LNCAP (cell line): ENCODE results near the gene CNTNAP2.

ENCODE experiments used
- TF ChIP-seq, protein P1 (sequence below): fragments of 450-650 bp; IDR thresholded peaks from 2 replicates; pipeline ENCODE4 v1.5.1; 2017; ENCODE audit warnings: mild to moderate bottlenecking

Gene CNTNAP2

DNA sequence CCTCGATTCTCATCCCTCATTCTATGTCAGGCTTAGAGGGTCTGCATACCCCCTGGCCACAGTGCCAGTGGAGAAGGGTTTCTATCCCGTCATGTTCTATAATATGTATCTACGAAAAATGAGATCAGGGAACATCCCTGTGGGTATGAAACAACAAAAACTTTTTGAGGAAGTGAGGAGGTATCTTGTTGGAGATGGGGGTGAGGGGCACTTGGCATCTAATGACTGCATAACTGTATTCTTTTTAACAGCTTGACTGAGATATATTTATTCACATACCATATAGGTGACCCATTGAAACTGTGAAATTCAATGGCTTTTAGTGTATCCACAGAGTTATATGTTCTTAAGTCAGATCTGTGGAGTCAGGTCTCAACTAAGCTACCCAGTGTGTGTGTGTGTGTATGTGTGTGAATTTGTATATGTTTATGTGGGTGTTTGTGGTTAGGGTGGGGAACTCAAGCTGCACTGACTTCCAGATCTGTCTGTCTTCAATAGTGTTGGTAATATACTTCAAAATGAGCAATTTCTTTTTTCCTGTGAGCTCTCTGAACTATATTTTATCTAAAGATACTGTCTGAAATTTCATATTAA lies 528.9 kb downstream of the CNTNAP2 start:
- TF ChIP-seq, protein P1, sequence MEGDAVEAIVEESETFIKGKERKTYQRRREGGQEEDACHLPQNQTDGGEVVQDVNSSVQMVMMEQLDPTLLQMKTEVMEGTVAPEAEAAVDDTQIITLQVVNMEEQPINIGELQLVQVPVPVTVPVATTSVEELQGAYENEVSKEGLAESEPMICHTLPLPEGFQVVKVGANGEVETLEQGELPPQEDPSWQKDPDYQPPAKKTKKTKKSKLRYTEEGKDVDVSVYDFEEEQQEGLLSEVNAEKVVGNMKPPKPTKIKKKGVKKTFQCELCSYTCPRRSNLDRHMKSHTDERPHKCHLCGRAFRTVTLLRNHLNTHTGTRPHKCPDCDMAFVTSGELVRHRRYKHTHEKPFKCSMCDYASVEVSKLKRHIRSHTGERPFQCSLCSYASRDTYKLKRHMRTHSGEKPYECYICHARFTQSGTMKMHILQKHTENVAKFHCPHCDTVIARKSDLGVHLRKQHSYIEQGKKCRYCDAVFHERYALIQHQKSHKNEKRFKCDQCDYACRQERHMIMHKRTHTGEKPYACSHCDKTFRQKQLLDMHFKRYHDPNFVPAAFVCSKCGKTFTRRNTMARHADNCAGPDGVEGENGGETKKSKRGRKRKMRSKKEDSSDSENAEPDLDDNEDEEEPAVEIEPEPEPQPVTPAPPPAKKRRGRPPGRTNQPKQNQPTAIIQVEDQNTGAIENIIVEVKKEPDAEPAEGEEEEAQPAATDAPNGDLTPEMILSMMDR: no peak

DNA sequence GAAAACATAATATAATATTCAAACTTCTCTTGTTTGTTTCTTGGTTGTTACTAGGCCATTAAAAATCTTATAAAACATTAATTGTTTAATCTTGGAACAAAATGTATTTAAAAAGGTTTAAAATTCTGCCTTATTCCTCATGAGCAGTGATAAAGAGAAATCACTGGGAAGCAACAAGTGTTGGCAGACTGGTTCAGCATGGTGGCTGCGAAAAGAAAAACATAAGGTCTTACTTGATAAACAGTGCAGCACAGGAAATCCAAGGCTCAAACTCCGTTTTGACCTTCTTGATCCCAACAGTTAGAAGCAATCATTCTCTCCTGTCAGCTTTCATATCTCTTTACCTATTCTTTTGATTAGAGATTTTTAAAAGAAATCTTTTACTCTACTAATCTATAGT lies 530.8 kb downstream of the CNTNAP2 start:
- TF ChIP-seq, protein P1: no peak

DNA sequence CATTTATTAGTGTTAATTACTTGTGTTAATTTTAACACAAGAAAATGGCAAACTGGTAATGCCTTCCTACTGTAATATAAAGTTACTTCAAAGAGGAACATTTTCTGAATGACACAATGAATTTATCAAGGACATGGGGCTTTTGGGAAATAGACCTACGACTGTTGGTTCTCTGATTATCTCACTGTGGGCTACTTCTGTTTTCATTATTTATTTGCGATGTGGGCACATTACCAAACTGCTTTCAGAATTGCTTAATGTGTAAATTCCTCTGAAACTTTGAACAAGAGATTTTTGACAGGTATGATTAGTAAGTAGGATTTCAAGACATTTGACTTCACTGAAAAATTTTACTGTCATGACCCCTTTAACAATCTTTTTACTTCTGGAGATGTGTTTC lies 535.6 kb downstream of the CNTNAP2 start:
- TF ChIP-seq, protein P1: no peak

DNA sequence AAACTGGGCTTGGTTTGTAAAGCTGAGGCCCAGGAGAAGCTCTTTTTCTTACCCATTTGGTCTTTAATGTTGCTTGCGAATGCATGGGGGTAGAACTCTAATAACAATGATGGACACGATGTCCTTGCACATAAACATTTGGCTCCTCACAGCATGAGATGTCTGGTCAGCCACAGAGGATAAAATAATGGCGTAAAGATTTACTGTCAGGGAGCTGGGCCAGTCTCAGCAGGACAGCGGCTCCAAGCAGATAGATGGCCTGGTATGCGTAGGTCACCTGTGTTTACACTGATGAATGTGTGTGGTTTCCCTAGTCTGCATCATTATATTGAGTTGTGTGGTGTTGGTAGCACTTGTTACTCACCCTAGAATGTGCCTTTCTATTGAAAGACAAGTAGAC lies 537.4 kb downstream of the CNTNAP2 start:
- TF ChIP-seq, protein P1: no peak

DNA sequence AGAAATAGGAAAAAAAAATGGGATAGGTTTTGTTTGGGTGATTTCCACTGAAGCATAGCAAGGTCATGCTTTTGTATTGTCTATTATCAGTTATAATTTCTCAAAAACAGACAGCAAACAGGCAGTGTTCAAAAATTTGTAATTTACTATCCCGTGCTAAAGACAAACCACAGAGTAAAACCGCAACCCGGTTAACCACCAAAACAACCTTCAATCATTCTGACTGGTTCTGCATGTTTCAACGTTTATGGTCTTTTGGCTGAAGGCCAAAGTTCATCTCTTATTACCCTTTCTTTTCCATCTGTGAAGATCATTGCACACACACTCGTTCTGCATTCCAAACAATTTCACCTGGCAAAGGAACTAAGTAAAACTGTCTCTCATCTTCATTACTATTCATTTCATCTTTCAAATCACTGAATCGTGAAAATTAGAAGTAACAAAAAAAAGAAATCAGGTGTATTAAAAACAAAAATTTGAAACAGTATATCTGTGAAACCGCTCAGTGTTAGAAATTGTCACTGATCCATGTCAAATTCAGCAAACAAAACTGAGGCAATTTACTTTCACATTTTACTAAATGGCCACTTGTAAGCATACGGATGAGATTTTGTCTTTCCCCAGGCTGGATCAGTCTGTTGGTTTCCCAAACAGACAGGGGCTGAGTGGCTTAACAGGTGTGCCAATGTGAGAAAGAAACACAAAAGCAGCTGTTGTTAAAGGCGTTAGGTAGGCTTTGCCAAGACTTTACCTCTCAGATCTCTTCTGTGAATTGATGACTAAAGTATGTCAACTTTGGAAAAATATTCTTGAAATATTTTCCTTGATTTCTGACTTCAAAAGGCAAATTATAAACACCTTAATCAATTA lies 539.6 kb downstream of the CNTNAP2 start:
- TF ChIP-seq, protein P1: no peak

DNA sequence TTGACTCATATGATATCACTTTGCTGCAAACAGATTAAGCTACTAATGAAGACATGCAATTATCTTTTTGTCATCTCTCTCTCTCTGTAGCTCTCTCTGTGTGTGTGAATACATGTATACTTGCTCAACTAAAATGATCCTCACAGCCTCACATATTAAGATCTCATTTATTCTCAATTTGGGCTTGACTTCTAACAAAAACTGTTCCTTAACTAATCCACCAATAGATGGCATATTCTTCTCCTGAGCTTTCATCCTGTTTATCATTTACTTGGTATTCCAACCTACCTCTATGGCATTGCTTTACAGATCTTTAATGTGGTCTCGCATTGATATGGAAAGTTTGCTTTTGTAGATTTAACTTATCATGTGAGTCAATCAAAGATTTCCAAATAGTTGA lies 540.4 kb downstream of the CNTNAP2 start:
- TF ChIP-seq, protein P1: peak; percentile 20; the same call in 1 of the 2 replicates

DNA sequence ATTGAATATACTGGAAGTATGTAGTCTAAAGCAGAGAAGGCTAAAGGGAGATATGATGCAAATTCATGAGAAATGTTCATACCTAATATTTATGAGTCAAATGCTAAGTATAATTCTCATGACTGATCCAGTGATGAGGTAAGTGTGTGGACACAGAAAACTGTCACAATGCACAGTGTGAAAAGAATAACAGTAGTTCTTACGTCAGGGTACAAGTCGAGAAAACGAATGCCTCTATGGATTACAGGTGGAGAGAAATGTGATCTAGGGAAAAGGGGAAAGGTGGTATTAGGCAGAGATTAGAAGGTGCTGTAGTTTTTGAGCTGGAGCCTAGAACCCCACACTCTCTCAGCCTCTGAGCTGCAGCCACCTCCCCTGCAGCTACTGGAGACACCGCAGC lies 542.0 kb downstream of the CNTNAP2 start:
- TF ChIP-seq, protein P1: no peak
